Mesendoderm (in vitro differentiated cells): ENCODE measurements around the gene ARR3.
A peak's percentile ranks its signal among the peaks of the same experiment; 100 is the strongest.

Experiments
- DNase-seq: peaks from one replicate; pipeline ENCODE4 v3.0.0; 2013
- H2AK5ac ChIP-seq: 2 replicates; pipeline ENCODE4 v1.6.1; 2013; ENCODE audit warnings: low read length, inconsistent platforms
- H2BK120ac ChIP-seq: 2 replicates; pipeline ENCODE4 v1.6.1; 2013; ENCODE audit warnings: low read depth, mild to moderate bottlenecking, low read length, moderate library complexity, mixed read lengths
- H2BK15ac ChIP-seq: replicated peaks from 2 replicates; pipeline ENCODE4 v1.6.1; 2013; ENCODE audit warnings: low read depth, mild to moderate bottlenecking, moderate library complexity
- H2BK5ac ChIP-seq: 2 replicates; pipeline ENCODE4 v1.6.1; 2013; ENCODE audit warnings: low read length, inconsistent platforms
- H3K18ac ChIP-seq: 2 replicates; pipeline ENCODE4 v1.6.1; 2013; ENCODE audit warnings: mild to moderate bottlenecking, low read length, mixed read lengths
- H3K23ac ChIP-seq: one replicate; pipeline ENCODE4 v1.6.1; 2013; ENCODE audit warnings: low read length
- H3K27ac ChIP-seq: 2 replicates; pipeline ENCODE4 v1.5.1; 2013; ENCODE audit warnings: low read depth, mild to moderate bottlenecking, inconsistent platforms, low read length, moderate library complexity
- H3K27me3 ChIP-seq: 2 replicates; pipeline ENCODE4 v1.6.1; 2013; ENCODE audit warnings: low read length, control low read depth, mild to moderate bottlenecking, inconsistent platforms; ENCODE audit not compliant: insufficient read depth, poor library complexity
- H3K36me3 ChIP-seq: 2 replicates; pipeline ENCODE4 v1.6.1; 2013; ENCODE audit warnings: low read length, inconsistent platforms; ENCODE audit not compliant: control insufficient read depth, insufficient read depth
- H3K4ac ChIP-seq: one replicate; pipeline ENCODE4 v1.6.1; 2013; ENCODE audit warnings: low read depth, mild to moderate bottlenecking, low read length, moderate library complexity
- H3K4me1 ChIP-seq: 2 replicates; pipeline ENCODE4 v1.6.1; 2013; ENCODE audit warnings: low read depth, low read length, inconsistent platforms; ENCODE audit not compliant: control insufficient read depth
- H3K4me2 ChIP-seq: 2 replicates; pipeline ENCODE4 v1.6.1; 2013; ENCODE audit warnings: low read length
- H3K4me3 ChIP-seq: 2 replicates; pipeline ENCODE4 v1.5.1; 2013; ENCODE audit warnings: mild to moderate bottlenecking, low read length
- H3K56ac ChIP-seq: one replicate; pipeline ENCODE4 v1.6.1; 2013; ENCODE audit warnings: low read length
- H3K79me1 ChIP-seq: 2 replicates; pipeline ENCODE4 v1.6.1; 2013; ENCODE audit warnings: low read length, inconsistent platforms
- H3K79me2 ChIP-seq: 2 replicates; pipeline ENCODE4 v1.6.1; 2013; ENCODE audit warnings: mild to moderate bottlenecking, low read length; ENCODE audit not compliant: control insufficient read depth, insufficient read depth
- H3K9ac ChIP-seq: 2 replicates; pipeline ENCODE4 v1.6.1; 2013; ENCODE audit warnings: low read length, inconsistent platforms
- H4K5ac ChIP-seq: one replicate; pipeline ENCODE4 v1.6.1; 2013; ENCODE audit warnings: low read length
- H4K8ac ChIP-seq: one replicate; pipeline ENCODE4 v1.6.1; 2013; ENCODE audit warnings: low read depth, mild to moderate bottlenecking, control low read depth, low read length, moderate library complexity
- WGBS: extraction: QIAGEN DNeasy Blood & Tissue Kit; methylation state at CpG from one replicate; pipeline ENCODE4 v1.1.7; 2013; ENCODE audit warnings: low lambda C conversion rate, missing lambda C conversion rate; ENCODE audit not compliant: insufficient coverage; ENCODE audit errors: extremely low coverage; 5-methylcytosine and 5-hydroxymethylcytosine counted together

Gene ARR3

DNA sequence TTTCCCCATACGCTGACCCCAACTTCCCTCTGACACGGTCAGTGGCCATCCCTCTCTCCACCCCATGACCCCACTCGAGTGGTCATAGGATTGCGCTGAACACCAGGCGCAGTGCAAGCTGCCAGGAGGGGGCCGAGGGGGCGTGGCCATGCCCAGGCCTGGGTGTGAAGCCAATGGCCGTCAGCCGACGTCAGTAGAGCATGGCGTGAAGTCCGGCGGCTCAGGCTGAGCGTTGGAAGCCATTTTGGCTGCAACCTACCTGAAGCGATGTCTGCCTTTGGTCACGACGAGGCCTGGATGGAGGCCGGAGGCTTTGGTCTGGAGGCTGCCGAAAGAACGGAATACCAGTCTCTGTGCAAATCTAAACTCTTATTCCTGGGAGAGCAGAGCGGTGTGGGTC is 13.8 kb downstream of the ARR3 start, which contains the start of gene RAB41:
Gene RAB41 (plus strand): TSS at position 222 of the 400 bp plus-strand sequence. CDS start 46 bp downstream, at position 268.
- DNase-seq, result no peak
- no CpG with 5 or more reads among the region's 21 CpGs for WGBS
- Histone ChIP-seq H3K36me3 (no peaks in the 10 kb centered on the region), H2BK120ac (no peak within 1 kb of the TSS), H3K56ac (no peak within 1 kb of the TSS), H3K4me1 (no peaks in the 10 kb centered on the region), H3K23ac (no peak within 1 kb of the TSS), H2BK5ac (no peak within 1 kb of the TSS), H2AK5ac (no peak within 1 kb of the TSS), H3K27ac (no peak within 1 kb of the TSS), H3K4me3 (no peak within 1 kb of the TSS), H2BK15ac (no peak within 1 kb of the TSS), H3K4ac (no peak within 1 kb of the TSS), H3K79me2 (no peaks in the 10 kb centered on the region), H4K8ac (no peak within 1 kb of the TSS), H3K18ac (no peak within 1 kb of the TSS), H4K5ac (no peak within 1 kb of the TSS), H3K4me2 (no peak within 1 kb of the TSS), H3K9ac (no peak within 1 kb of the TSS), H3K27me3 (no peaks in the 10 kb centered on the region), H3K79me1 (no peaks in the 10 kb centered on the region)

DNA sequence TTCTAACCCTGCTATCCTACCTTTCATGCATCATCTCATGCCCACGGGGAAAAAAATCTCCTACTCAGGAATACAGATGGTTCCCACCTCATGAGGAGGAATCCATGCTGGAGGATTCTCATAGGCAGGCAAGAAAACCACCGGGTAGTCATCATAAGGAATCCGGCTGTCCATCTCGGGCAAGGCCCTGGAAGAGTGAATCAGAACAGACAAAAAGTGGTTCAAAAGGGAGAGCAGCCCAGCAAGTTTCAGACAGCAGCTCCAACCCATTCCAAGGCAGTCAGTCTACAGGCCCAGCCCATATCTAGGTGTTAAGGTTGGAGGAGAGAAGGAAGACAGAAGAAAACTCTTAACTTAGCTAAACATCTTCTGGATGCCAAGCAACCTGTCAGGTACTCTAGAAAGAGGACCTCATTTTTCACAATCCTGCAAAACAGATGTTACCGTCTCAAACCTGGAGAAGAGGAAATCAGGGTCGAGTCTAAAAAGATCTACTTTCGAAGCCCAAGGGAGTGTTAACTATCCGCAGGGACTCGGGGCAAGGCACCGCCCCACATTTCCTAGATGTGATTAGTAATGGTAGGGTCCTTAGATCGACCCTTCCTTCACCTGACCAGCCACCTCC is 21.1 kb downstream of the ARR3 start:
- DNase-seq, result no peak
- Histone ChIP-seq H2BK15ac (no peak overlapping the region), H3K79me1 (no peaks in the 10 kb centered on the region), H3K4me3 (peak overlapping the region; percentile 77), H3K36me3 (no peaks in the 10 kb centered on the region), H3K23ac (no peak overlapping the region), H2BK5ac (no peak overlapping the region), H3K4me2 (peak overlapping the region; percentile 68), H3K18ac (no peak overlapping the region), H3K27me3 (no peaks in the 10 kb centered on the region), H4K8ac (no peak overlapping the region), H3K56ac (peak overlapping the region; percentile 95), H3K4ac (no peak overlapping the region), H3K9ac (peak overlapping the region; percentile 86), H4K5ac (no peak overlapping the region), H2BK120ac (no peak overlapping the region), H2AK5ac (no peak overlapping the region), H3K79me2 (peaks cover 3% of the 10 kb centered on the region), H3K27ac (no peak overlapping the region), H3K4me1 (no peaks in the 10 kb centered on the region)
- WGBS, result no CpG with 5 or more reads among the region's 11 CpGs

- no peaks in the 10 kb centered on the region for H3K27me3 ChIP-seq
- H2BK15ac ChIP-seq, result no peak within 1 kb of the TSS
- no peak within 1 kb of the TSS for H2BK120ac ChIP-seq
- no peaks in the 10 kb centered on the region for H3K79me1 ChIP-seq
- H3K56ac ChIP-seq, result peak within 1 kb of the TSS; percentile 95
- peak within 1 kb of the TSS; percentile 55 for H3K4ac ChIP-seq
- no peak within 1 kb of the TSS for H4K8ac ChIP-seq
- peaks cover 3% of the 10 kb centered on the region for H3K79me2 ChIP-seq
- H3K4me3 ChIP-seq, result peak within 1 kb of the TSS; percentile 85
- peak within 1 kb of the TSS; percentile 86 for H3K9ac ChIP-seq
- peak; percentile 87 for DNase-seq
- no peaks in the 10 kb centered on the region for H3K4me1 ChIP-seq
- no peak within 1 kb of the TSS for H2BK5ac ChIP-seq
- no CpG with 5 or more reads among the region's 62 CpGs for WGBS
- H4K5ac ChIP-seq, result no peak within 1 kb of the TSS
- no peak within 1 kb of the TSS for H3K27ac ChIP-seq
- no peak within 1 kb of the TSS for H2AK5ac ChIP-seq
- no peak within 1 kb of the TSS for H3K23ac ChIP-seq
- no peak within 1 kb of the TSS for H3K18ac ChIP-seq
- no peaks in the 10 kb centered on the region for H3K36me3 ChIP-seq
- H3K4me2 ChIP-seq, result peak within 1 kb of the TSS; percentile 74
Measured at GRCh38 chrX:70289793-70290770, 21.9 kb downstream of the ARR3 start, which contains the start of the genes KIF4A and PDZD11. KIF4A (plus strand) TSS chrX:70290104; CDS start chrX:70290459, 355 bp downstream. PDZD11 (minus strand) TSS chrX:70289927; CDS start chrX:70289341, 586 bp downstream.

DNA sequence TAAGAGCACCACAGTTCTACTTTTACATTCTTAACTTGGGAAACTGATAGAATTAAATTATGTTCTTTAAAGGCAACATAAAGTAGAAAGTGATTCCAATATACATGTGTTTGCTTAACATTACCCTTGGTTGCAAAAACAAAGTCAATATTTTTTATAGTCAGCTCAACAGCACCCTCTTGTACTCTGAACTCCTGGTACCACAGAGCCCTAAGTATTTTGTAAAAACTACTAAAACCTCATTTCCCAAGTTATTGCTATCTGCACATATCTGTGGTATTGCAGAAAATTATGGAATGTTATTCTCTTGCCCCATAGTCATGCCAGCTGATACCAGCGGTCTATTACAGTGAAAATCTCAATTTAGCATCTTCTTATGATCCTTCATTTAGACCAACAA is 24.7 kb downstream of the ARR3 start:
- no peak overlapping the region for H3K23ac ChIP-seq

DNA sequence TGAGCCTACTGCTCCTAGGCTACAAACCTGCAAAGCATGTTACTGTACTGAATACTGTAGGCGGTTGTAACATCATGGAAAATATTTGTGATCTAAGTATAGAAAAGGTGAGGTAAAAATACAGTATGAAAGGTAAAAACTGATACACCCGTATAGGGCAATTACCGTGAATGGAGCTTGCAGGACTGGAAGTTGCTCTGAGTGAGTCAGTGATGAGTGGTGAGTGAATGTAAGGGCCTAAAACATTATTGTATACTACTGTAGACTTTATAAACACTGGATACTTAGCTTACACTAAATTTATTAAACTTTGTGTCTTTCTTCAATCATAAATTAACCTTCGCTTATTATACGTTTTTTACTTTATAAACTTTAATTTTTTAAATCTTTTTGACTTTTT is 25.5 kb downstream of the ARR3 start:
- Histone ChIP-seq H2BK15ac (no peak overlapping the region), H3K4ac (no peak overlapping the region), H3K23ac (no peak overlapping the region), H2AK5ac (no peak overlapping the region), H3K79me1 (no peaks in the 10 kb centered on the region), H3K4me3 (no peak overlapping the region), H3K36me3 (no peaks in the 10 kb centered on the region), H4K8ac (no peak overlapping the region), H3K79me2 (peaks cover 3% of the 10 kb centered on the region), H3K18ac (no peak overlapping the region), H3K56ac (no peak overlapping the region), H3K4me2 (no peak overlapping the region), H3K27ac (no peak overlapping the region), H3K27me3 (no peaks in the 10 kb centered on the region), H2BK5ac (no peak overlapping the region), H3K4me1 (no peaks in the 10 kb centered on the region), H2BK120ac (no peak overlapping the region), H4K5ac (no peak overlapping the region), H3K9ac (no peak overlapping the region)
- no peak for DNase-seq
- WGBS, result 100% methylated on average over 2 of the region's 5 CpGs

More for the DNA sequence above, 24.7 kb downstream of the ARR3 start:
- Histone ChIP-seq H3K56ac (no peak overlapping the region), H3K4me3 (no peak overlapping the region), H3K4me2 (no peak overlapping the region), H2AK5ac (no peak overlapping the region), H3K79me2 (peaks cover 3% of the 10 kb centered on the region), H3K4ac (no peak overlapping the region), H3K18ac (no peak overlapping the region), H3K27me3 (no peaks in the 10 kb centered on the region), H4K8ac (no peak overlapping the region), H3K36me3 (no peaks in the 10 kb centered on the region), H4K5ac (no peak overlapping the region), H2BK5ac (no peak overlapping the region), H2BK15ac (no peak overlapping the region), H3K79me1 (no peaks in the 10 kb centered on the region), H3K9ac (no peak overlapping the region), H2BK120ac (no peak overlapping the region), H3K4me1 (no peaks in the 10 kb centered on the region), H3K27ac (no peak overlapping the region)
- WGBS, result no CpG with 5 or more reads among the region's 1 CpG
- no peak for DNase-seq
